ENCODE measurements around the gene MAN1A1. TPM values are rescaled to one million over a fixed set of nuclear protein-coding genes. Genes with fewer than 3 reads are reported as not detected.

The MAN1A1 gene
- total and polyA plus RNA-seq, 10 donors = 6.0 to 148 (median 93.5) TPM

DNA sequence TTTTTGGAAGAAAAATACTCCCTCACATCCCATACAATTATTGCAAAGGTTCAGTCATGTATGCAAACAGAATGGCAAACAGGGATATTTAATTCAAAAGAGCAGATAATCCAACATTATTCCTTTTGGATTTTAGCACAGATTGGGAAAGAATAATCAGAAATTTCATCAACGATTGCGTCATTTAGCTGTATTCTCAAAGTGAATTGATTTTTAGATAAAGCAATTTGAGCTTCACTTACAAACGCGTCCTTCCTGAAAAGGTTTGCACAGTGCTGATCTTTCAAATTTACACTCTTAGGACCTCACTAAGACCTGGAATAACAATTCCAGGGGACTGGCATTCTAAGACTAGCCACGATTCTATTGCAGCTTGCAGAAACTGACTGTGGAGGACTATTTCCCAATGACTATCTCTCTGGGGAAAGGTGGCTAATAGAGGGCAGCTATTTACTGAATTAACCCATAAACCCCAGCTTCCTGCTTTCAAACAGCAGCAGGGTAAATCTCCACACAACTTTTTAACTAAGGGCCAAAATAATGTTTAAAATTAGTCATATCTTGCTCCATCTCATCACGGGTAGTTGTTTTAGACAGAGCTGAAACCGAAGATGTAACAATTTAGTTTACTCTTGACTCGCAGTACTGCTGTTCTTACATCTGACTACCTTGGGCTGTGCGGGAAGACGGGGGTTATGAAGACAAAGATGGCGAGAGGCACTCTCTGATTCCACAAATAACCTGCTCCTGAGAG, 139.9 kb downstream of the MAN1A1 start:
- H3K27me3 ChIP-seq (replicated peaks in 1 of 7) = no peaks in the 10 kb centered on the region
- no peak overlapping the region for H3K4me3 ChIP-seq
- intact Hi-C loops (cut with DNase I; ENCODE audit: low total_unique reads) = no loop called here
- H3K9me3 ChIP-seq = no peaks in the 10 kb centered on the region
- H3K4me1 ChIP-seq = peaks cover 0 to 18% (median 0%) of the 10 kb centered on the region in 6 donors
- H3K36me3 ChIP-seq = peaks cover 0 to 5% (median 0%) of the 10 kb centered on the region in 6 donors
- TF ChIP-seq POLR2A (IDR thresholded peaks at IDR 0.05) = no peak
- TF ChIP-seq, protein P1, sequence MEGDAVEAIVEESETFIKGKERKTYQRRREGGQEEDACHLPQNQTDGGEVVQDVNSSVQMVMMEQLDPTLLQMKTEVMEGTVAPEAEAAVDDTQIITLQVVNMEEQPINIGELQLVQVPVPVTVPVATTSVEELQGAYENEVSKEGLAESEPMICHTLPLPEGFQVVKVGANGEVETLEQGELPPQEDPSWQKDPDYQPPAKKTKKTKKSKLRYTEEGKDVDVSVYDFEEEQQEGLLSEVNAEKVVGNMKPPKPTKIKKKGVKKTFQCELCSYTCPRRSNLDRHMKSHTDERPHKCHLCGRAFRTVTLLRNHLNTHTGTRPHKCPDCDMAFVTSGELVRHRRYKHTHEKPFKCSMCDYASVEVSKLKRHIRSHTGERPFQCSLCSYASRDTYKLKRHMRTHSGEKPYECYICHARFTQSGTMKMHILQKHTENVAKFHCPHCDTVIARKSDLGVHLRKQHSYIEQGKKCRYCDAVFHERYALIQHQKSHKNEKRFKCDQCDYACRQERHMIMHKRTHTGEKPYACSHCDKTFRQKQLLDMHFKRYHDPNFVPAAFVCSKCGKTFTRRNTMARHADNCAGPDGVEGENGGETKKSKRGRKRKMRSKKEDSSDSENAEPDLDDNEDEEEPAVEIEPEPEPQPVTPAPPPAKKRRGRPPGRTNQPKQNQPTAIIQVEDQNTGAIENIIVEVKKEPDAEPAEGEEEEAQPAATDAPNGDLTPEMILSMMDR (IDR thresholded peaks at IDR 0.05 in 8 of 11, conservative IDR thresholded peaks at IDR 0.05 in 3 of 11) = no peak
- no peak for TF ChIP-seq POLR2AphosphoS5 (IDR thresholded peaks at IDR 0.05)
- no peak overlapping the region for H3K27ac ChIP-seq
- 66 to 85% (median 76%) methylated on average over 11 of the region's 11 CpGs for WGBS, 5 donors
- no peak for DNase-seq

DNA sequence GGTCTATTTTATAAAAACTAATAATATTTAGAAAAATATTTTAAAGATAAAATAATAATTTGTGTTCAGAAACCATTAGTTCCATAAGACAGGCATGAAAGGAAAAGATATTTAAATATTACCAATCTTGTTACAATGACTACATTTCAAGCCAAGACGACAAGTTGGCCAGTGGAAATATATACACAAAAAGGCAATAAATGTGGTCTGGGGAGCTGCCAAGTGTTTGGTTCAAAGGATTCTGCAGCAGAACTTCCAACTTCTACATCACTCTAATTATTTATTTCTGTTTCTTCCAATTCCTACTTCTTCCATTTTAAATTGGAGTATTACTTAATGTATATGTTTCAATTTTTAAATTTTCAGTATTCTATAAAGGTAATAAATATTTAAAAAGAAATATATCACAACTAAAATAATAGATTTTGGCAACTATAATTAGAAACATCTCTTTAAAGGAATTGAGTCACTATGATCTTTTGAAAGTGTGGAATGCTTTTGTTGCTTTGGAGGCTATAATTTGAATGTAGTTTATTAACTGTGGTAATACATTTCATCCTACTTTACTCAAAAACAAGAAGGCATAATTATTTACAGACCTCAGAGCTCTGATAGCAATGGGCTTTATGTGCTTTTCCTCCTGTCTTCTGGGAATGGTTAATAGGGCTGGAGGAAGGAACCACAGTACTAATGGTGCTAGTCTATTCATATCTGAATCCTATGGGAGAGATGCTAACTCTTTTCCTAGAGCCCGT, 141.4 kb downstream of the MAN1A1 start:
- Histone ChIP-seq H3K27ac (no peak overlapping the region), H3K27me3 (replicated peaks in 1 of 7) (no peaks in the 10 kb centered on the region), H3K4me3 (no peak overlapping the region), H3K9me3 (no peaks in the 10 kb centered on the region), H3K36me3 (peaks cover 0 to 20% (median 9%) of the 10 kb centered on the region in 6 donors), H3K4me1 (peaks cover 0 to 18% (median 0%) of the 10 kb centered on the region in 6 donors)
- TF ChIP-seq POLR2A (IDR thresholded peaks at IDR 0.05) (no peak), POLR2AphosphoS5 (IDR thresholded peaks at IDR 0.05) (no peak)
- TF ChIP-seq, protein P1 (IDR thresholded peaks at IDR 0.05 in 8 of 11, conservative IDR thresholded peaks at IDR 0.05 in 3 of 11) = no peak
- 66 to 80% (median 70%) methylated on average over 2 of the region's 2 CpGs for WGBS, 5 donors
- no peak for DNase-seq
- intact Hi-C loops (cut with DNase I; ENCODE audit: low total_unique reads) = no loop called here

DNA sequence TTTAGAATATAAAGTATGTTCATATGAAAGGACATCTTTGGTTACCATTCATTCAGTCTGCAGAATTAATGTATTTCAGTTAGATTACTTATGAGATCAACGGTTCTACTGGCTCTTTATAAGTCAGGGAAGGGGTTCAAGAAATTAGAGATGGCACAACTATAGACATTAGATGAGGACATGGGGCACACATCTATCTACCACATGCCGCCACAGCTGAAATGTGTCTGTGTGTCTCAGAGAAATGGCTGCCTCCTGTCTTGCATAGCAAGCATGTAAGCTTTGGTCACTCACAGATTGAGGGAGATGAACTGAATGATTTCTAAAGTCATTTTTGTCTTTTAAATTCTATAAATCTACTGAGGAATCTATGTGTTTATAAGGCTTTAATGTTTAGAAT, 142.2 kb downstream of the MAN1A1 start:
- Histone ChIP-seq H3K36me3 (peaks cover 0 to 28% (median 16%) of the 10 kb centered on the region in 6 donors), H3K4me3 (no peak overlapping the region), H3K27ac (no peak overlapping the region), H3K4me1 (peaks cover 0 to 18% (median 0%) of the 10 kb centered on the region in 6 donors), H3K9me3 (no peaks in the 10 kb centered on the region), H3K27me3 (replicated peaks in 1 of 7) (no peaks in the 10 kb centered on the region)
- TF ChIP-seq, protein P1 (IDR thresholded peaks at IDR 0.05 in 8 of 11, conservative IDR thresholded peaks at IDR 0.05 in 3 of 11) = no peak
- TF ChIP-seq POLR2A (IDR thresholded peaks at IDR 0.05) (no peak), POLR2AphosphoS5 (IDR thresholded peaks at IDR 0.05) (no peak)
- 90 to 97% (median 95%) methylated on average over 2 of the region's 2 CpGs for WGBS, 5 donors
- DNase-seq = no peak
- intact Hi-C loops (cut with DNase I; ENCODE audit: low total_unique reads) = no loop called here

All from spleen (tissue), 11 donors.